DND-41 (cell line): ENCODE data around the gene NEU3.

ENCODE experiments used
- EZH2 ChIP-seq: IDR thresholded peaks from 3 replicates; pipeline ENCODE4 v1.6.1; 2012; ENCODE audit warnings: borderline replicate concordance, low read depth, mild to moderate bottlenecking, moderate library complexity, low read length, inconsistent platforms; ENCODE audit not compliant: severe bottlenecking
- TF ChIP-seq, protein P1 (sequence below): IDR thresholded peaks from 2 replicates; pipeline ENCODE4 v1.5.1; 2012; ENCODE audit warnings: borderline replicate concordance, low read length, moderate library complexity, mild to moderate bottlenecking; ENCODE audit not compliant: poor library complexity, severe bottlenecking; ENCODE audit errors: extremely low read depth

DNA sequence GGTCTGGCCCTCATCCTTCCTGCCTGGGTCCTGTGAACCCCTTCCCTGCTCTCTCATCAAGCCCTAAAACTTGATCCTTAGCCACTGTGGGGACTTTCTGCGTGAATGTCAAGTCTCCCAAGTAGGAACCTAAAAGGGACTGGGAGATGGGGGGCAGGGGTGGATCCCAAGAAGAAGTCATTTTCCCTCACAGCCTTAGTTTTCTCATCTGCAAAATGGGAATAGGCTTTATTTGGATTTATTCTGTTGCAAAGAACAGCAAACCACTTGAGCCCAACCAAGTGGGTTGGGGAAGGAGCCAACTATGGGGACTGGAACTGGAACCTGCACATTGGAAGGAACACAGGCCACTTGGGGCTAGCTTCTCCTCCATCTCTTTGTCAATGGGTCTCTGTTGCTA, 36.8 kb downstream of the NEU3 start:
- TF ChIP-seq, protein P1, sequence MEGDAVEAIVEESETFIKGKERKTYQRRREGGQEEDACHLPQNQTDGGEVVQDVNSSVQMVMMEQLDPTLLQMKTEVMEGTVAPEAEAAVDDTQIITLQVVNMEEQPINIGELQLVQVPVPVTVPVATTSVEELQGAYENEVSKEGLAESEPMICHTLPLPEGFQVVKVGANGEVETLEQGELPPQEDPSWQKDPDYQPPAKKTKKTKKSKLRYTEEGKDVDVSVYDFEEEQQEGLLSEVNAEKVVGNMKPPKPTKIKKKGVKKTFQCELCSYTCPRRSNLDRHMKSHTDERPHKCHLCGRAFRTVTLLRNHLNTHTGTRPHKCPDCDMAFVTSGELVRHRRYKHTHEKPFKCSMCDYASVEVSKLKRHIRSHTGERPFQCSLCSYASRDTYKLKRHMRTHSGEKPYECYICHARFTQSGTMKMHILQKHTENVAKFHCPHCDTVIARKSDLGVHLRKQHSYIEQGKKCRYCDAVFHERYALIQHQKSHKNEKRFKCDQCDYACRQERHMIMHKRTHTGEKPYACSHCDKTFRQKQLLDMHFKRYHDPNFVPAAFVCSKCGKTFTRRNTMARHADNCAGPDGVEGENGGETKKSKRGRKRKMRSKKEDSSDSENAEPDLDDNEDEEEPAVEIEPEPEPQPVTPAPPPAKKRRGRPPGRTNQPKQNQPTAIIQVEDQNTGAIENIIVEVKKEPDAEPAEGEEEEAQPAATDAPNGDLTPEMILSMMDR = no peak
- no peak for TF ChIP-seq EZH2
